ENCODE data around the gene CD300C. TPM values are rescaled to one million over a fixed set of nuclear protein-coding genes. Genes with fewer than 3 reads are reported as not detected.
A peak's percentile ranks its signal among the peaks of the same experiment; 100 is the strongest.
"Not testable (repeated sequence)": the region's sequence is repeated elsewhere in the genome, so short reads cannot be mapped to it uniquely, and the experiment has no call there.

The CD300C gene
- total RNA-seq, 1 donor from 2014 or later = 0.41 TPM

DNA sequence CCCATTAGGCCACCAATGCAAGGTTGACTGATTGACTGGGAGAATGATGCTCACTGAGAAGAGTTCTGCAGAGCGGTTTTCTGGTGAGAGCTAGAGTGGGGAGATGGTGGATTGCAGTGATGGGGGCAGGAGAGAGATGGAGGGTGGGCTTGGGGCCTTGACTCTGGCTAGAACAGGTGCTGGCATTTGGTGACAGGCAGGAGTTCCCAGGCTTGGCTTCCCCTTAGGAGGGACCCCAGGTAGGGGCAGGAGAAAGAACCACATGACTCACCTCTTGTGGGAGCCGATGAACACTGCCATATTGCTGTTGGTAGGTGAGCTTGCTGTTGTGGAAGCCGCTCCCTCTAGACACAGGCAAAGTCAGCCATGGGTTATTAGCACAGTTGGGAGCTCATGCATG lies 22.6 kb downstream of the CD300C start:
- Mint-ChIP-seq H3K27ac (no peak overlapping the region), H3K4me1 (ENCODE audit: low read depth) (peaks cover 24% of the 10 kb centered on the region), H3K27me3 (ENCODE audit: insufficient read depth) (peaks cover 5% of the 10 kb centered on the region), H3K36me3 (ENCODE audit: low read depth) (peaks cover 2% of the 10 kb centered on the region), H3K9me3 (peaks cover 5% of the 10 kb centered on the region), H3K4me3 (no peak overlapping the region)
- intact Hi-C loops (cut with micrococcal nuclease) = no loop called here
- no peak for DNase-seq (ENCODE audit: low spot score)

GRCh38 chr17:74522381-74523105 lies 23.4 kb downstream of the CD300C start:
- H3K9me3 Mint-ChIP-seq = peaks cover 5% of the 10 kb centered on the region
- peaks cover 2% of the 10 kb centered on the region for H3K36me3 Mint-ChIP-seq (ENCODE audit: low read depth)
- DNase-seq (ENCODE audit: low spot score) = no peak
- intact Hi-C loops (cut with micrococcal nuclease) = no loop called here
- peaks cover 11% of the 10 kb centered on the region for H3K27me3 Mint-ChIP-seq (ENCODE audit: insufficient read depth)
- H3K4me1 Mint-ChIP-seq (ENCODE audit: low read depth) = peaks cover 24% of the 10 kb centered on the region
- no peak overlapping the region for H3K27ac Mint-ChIP-seq
- no peak overlapping the region for H3K4me3 Mint-ChIP-seq

- H3K27me3 Mint-ChIP-seq (ENCODE audit: insufficient read depth) = peaks cover 10% of the 10 kb centered on the region
- H3K4me3 Mint-ChIP-seq = no peak overlapping the region
- DNase-seq (ENCODE audit: low spot score) = no peak
These were observed 24.2 kb downstream of the CD300C start for GRCh38 chr17:74521701-74522201.

DNA sequence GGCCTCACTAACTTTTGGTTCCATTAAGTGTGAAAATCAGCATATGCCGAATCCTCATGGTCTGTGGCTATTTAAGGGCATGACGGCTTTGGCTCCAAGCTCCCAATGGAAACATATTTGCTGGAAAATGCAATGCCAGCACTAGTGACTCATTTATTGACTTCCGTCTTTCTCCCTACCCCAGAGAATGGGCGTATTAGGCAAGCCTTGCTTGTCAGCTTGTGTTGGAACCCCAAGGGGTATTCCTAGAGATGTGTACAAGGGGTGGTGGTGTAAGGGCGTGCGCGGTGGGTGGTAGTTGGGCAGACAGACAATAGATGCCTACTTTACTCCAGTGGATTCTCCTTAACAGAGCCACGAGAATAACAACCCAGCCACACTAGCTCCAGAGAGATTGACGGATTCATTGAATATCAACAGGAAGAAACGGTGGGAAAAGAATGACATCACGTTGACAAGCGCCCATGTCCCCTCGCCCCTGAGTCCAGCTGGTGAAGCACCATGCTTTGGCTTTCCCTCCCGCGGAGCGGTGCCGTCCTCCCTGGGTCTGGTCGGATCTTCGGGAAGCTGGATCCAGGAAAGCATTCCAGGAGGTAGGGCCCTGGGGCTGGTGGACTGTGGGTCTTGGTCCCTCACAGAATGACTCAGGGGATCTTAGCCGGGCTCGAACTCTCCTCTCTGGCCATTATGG lies 25.0 kb downstream of the CD300C start:
- peaks cover 24% of the 10 kb centered on the region for H3K4me1 Mint-ChIP-seq (ENCODE audit: low read depth)
- peaks cover 10% of the 10 kb centered on the region for H3K27me3 Mint-ChIP-seq (ENCODE audit: insufficient read depth)
- no peak overlapping the region for H3K4me3 Mint-ChIP-seq
- DNase-seq (ENCODE audit: low spot score) = no peak
- peaks cover 4% of the 10 kb centered on the region for H3K36me3 Mint-ChIP-seq (ENCODE audit: low read depth)
- peak overlapping the region; percentile 65 for H3K27ac Mint-ChIP-seq
- intact Hi-C loops (cut with micrococcal nuclease) = no loop called here
- H3K9me3 Mint-ChIP-seq = peaks cover 5% of the 10 kb centered on the region

More at GRCh38 chr17:74521701-74522201, 24.2 kb downstream of the CD300C start:
- H3K4me1 Mint-ChIP-seq (ENCODE audit: low read depth) = peaks cover 24% of the 10 kb centered on the region
- peak overlapping the region; percentile 65 for H3K27ac Mint-ChIP-seq
- peaks cover 5% of the 10 kb centered on the region for H3K9me3 Mint-ChIP-seq
- H3K36me3 Mint-ChIP-seq (ENCODE audit: low read depth) = peaks cover 4% of the 10 kb centered on the region
- intact Hi-C loops (cut with micrococcal nuclease) = no loop called here

DNA sequence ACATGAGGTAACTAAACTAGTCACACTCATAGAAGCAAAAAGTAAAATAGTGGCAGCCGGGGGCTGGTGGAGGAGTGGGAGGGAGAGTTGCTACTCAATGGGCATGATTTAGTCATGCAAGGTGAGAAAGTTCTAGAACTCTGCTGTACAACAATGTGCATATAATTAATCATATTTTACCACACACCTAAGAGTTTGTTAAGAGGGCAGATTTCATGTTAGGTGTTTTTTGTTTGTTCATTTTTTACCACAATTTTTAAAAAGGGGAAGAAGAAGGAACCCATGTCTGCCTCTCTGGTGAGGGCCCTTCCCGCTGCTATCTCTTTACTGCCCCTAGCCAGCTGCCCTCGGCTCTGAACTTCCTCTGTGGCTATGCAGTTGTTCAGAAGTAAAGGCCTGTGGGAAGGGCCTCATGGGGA lies 25.9 kb downstream of the CD300C start:
- Mint-ChIP-seq H3K27ac (peak overlapping the region; percentile 38), H3K36me3 (ENCODE audit: low read depth) (peaks cover 4% of the 10 kb centered on the region), H3K4me3 (peak overlapping the region; percentile 22), H3K27me3 (ENCODE audit: insufficient read depth) (peaks cover 6% of the 10 kb centered on the region), H3K9me3 (peaks cover 9% of the 10 kb centered on the region), H3K4me1 (ENCODE audit: low read depth) (peaks cover 24% of the 10 kb centered on the region)
- intact Hi-C loops (cut with micrococcal nuclease) = no loop called here
- DNase-seq (ENCODE audit: low spot score) = no peak

GRCh38 chr17:74518413-74518981 lies 27.4 kb downstream of the CD300C start:
- intact Hi-C loops (cut with micrococcal nuclease) = loop anchor here (10.0 kb wide), 1 partner anchor 216 kb away; the partner anchor contains the start of gene RAB37

DNA sequence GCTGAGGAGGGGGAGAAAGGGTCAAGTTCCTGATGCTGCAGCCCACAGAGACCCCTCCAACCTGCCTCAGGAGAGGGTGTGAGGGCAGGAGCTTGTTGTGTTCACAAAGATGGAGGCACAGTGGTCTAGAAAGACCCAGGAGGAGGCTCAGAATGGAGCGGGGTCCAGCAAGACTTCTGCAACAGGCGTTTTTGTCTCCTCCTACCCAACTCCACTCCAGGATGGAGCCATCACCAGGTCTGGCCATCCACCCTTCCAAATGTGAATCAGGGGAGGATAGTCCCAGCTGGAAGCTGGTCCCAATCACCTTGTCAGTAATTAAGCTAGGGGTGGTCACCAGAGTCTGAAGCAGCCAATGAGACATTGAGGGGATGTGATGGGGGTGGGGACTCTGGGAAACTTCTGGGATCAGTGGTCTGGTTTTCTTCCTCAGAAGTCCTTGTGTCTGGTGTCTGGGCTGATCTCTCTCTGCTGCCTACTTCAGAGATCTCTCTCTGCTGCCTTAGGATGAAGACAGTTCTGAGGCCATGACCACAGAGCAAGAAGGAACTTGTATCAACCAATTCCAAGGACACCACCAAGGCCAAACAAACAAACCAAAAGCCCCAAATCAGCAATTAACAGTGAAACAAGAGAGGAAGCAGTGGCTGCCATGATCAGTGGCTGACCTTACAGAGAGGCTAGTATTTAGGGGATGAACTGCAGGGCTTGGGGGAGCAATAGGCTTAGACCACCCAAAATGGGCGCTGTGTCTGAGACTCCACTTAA lies 29.2 kb downstream of the CD300C start:
- no peak for DNase-seq (ENCODE audit: low spot score)
- H3K9me3 Mint-ChIP-seq = peaks cover 18% of the 10 kb centered on the region
- H3K36me3 Mint-ChIP-seq (ENCODE audit: low read depth) = peaks cover 17% of the 10 kb centered on the region
- intact Hi-C loops (cut with micrococcal nuclease) = loop anchor here (10.0 kb wide), 1 partner anchor 218 kb away; the partner anchor contains the start of gene RAB37
- H3K27me3 Mint-ChIP-seq (ENCODE audit: insufficient read depth) = peaks cover 15% of the 10 kb centered on the region
- H3K4me1 Mint-ChIP-seq (ENCODE audit: low read depth) = peaks cover 49% of the 10 kb centered on the region
- no peak overlapping the region for H3K27ac Mint-ChIP-seq
- no peak overlapping the region for H3K4me3 Mint-ChIP-seq

More at GRCh38 chr17:74518413-74518981, 27.4 kb downstream of the CD300C start:
- not testable (repeated sequence) for DNase-seq (ENCODE audit: low spot score); H3K27ac Mint-ChIP-seq; H3K4me3 Mint-ChIP-seq
- Mint-ChIP-seq H3K36me3 (ENCODE audit: low read depth) (peaks cover 13% of the 10 kb centered on the region), H3K27me3 (ENCODE audit: insufficient read depth) (peaks cover 15% of the 10 kb centered on the region), H3K4me1 (ENCODE audit: low read depth) (peaks cover 36% of the 10 kb centered on the region), H3K9me3 (peaks cover 20% of the 10 kb centered on the region)

DNA sequence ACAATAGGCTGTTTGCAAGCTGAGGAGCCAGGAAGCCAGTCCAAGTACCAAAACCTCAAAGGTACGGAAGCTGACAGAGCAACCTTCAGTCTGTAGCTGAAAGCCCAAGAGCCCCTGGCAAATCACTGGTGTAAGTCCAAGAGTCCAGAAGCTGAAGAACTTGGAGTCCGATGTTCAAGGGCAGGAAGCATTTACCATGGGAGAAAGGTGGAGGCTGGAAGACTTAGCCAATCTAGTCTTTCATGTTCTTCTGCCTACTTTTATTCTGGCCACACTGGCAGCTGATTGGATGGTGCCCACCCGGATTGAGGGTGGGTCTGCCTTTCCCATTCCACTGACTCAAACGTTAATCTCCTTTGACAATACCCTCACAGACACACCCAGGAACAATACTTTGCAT lies 30.0 kb downstream of the CD300C start:
- peaks cover 43% of the 10 kb centered on the region for H3K4me1 Mint-ChIP-seq (ENCODE audit: low read depth)
- peaks cover 15% of the 10 kb centered on the region for H3K27me3 Mint-ChIP-seq (ENCODE audit: insufficient read depth)
- intact Hi-C loops (cut with micrococcal nuclease) = loop anchor here (10.0 kb wide), 1 partner anchor 219 kb away; the partner anchor contains the start of gene RAB37
- H3K9me3 Mint-ChIP-seq = peaks cover 18% of the 10 kb centered on the region
- H3K4me3 Mint-ChIP-seq = no peak overlapping the region
- peaks cover 17% of the 10 kb centered on the region for H3K36me3 Mint-ChIP-seq (ENCODE audit: low read depth)
- DNase-seq (ENCODE audit: low spot score) = no peak
- no peak overlapping the region for H3K27ac Mint-ChIP-seq

- Mint-ChIP-seq H3K4me3 (peak overlapping the region; percentile 40), H3K36me3 (ENCODE audit: low read depth) (peaks cover 16% of the 10 kb centered on the region), H3K27ac (peak overlapping the region; percentile 99), H3K27me3 (ENCODE audit: insufficient read depth) (peaks cover 15% of the 10 kb centered on the region), H3K4me1 (ENCODE audit: low read depth) (peaks cover 31% of the 10 kb centered on the region), H3K9me3 (peaks cover 18% of the 10 kb centered on the region)
- DNase-seq (ENCODE audit: low spot score) = no peak
- intact Hi-C loops (cut with micrococcal nuclease) = loop anchor here (5.0 to 10.0 kb wide), 5 partner anchors 37 to 312 kb away; partner anchors contain the start of genes NAT9, RAB37 and RPL38
These were observed 31.1 kb downstream of the CD300C start for GRCh38 chr17:74514632-74515334.

DNA sequence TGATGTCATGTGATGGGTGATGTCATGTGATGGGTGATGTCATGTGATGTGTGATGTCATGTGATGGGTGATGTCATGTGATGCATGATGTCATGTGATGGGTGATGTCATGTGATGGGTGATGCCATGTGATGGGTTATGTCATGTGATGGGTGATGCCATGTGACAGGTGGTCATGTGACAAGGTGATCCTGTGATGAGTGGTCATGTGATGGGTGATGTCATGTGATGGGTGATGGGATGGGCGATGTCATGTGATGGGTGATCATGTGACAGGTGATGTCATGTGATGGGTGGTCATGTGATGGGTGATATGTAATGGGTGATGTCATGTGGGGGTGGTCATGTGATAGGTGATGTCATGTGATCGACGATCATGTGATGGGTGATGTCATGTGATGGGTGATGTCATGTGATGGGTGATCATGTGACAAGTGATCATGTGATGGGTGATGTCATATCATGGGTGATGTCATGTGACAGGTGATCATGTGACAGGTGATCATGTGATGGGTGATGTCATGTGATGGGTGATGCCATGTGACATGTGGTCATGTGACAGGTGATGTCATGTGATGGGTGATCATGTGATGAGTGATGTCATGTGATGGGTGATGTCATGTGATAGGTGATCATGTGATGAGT lies 31.8 kb downstream of the CD300C start:
- Mint-ChIP-seq H3K9me3 (peaks cover 18% of the 10 kb centered on the region), H3K27me3 (ENCODE audit: insufficient read depth) (peaks cover 15% of the 10 kb centered on the region), H3K27ac (peak overlapping the region; percentile 99), H3K36me3 (ENCODE audit: low read depth) (peaks cover 15% of the 10 kb centered on the region), H3K4me1 (ENCODE audit: low read depth) (peaks cover 29% of the 10 kb centered on the region), H3K4me3 (peak overlapping the region; percentile 40)
- peak; percentile 56 for DNase-seq (ENCODE audit: low spot score)
- intact Hi-C loops (cut with micrococcal nuclease) = loop anchor here (5.0 to 10.0 kb wide), 5 partner anchors 37 to 312 kb away; partner anchors contain the start of genes NAT9, RAB37 and RPL38

DNA sequence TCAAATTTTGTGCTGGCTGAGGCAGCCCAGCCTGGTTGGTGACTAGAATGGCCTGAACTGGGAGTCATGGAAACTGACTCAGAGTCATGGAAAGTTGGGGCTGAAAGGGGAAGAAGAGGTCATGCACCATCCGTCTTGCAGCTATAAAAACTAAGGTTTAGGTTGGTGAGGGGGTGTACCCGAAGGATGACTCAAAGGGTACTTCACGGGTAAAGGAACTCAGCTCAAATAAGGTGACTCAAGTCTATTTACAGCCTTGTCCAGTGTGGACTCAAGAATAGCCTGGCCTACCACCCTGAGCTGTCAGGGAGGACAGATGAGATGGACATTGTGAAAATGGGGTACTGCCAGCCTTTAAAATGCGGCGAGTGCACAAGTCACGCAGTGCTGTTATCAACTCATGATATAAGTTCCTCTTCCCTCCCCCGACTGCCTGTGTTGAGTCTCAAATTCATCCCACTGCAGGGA lies 33.3 kb downstream of the CD300C start:
- peaks cover 15% of the 10 kb centered on the region for H3K36me3 Mint-ChIP-seq (ENCODE audit: low read depth)
- peak overlapping the region; percentile 95 for H3K27ac Mint-ChIP-seq

More for the DNA sequence above, 33.3 kb downstream of the CD300C start:
- Mint-ChIP-seq H3K4me3 (peak overlapping the region; percentile 48), H3K9me3 (peaks cover 18% of the 10 kb centered on the region), H3K4me1 (ENCODE audit: low read depth) (peaks cover 29% of the 10 kb centered on the region), H3K27me3 (ENCODE audit: insufficient read depth) (peaks cover 9% of the 10 kb centered on the region)
- intact Hi-C loops (cut with micrococcal nuclease) = loop anchor here (5.0 to 10.0 kb wide), 5 partner anchors 35 to 310 kb away; partner anchors contain the start of genes NAT9, RAB37 and RPL38
- DNase-seq (ENCODE audit: low spot score) = no peak

Measured in activated T-helper 1 cell treated with anti-CD3 and anti-CD28 coated beads, Interleukin-12 subunit alpha, Interleukin-12 subunit beta, Interleukin-2, Interleukin-4 antibody, amounts not matched to agents 30 ng/mL and 10 ng/mL and 1 ng/mL, durations not matched to agents 14 hours and 24 hours and 36 hours (primary cell).